Heart left ventricle (tissue), 16 donors: ENCODE data around the gene KLRF2. TPM values are rescaled to one million over a fixed set of nuclear protein-coding genes. Genes with fewer than 3 reads are reported as not detected.

ENCODE experiments used
- ATAC-seq, 4 donors: fragments of 200-7000 bp; cut with Tn5 transposase; one replicate each; pipeline ENCODE4 v1.9.1; 2020 to 2022; ENCODE audit warnings: moderate library complexity in 4 of 4, mild to moderate bottlenecking in 3 of 4, moderate number of reproducible peaks in 1 of 4
- DNase-seq, 5 donors: peaks; one replicate each; pipeline ENCODE4 v3.0.0-alpha.2; 2020
- H3K27ac ChIP-seq, 12 donors: fragments of 200-600 bp; sonication (generic) in 4 of 12; one replicate each; pipeline versions ENCODE4 v1.5.0 to v1.8.0; 2016 to 2022; ENCODE audit warnings: mild to moderate bottlenecking in 2 of 12
- H3K27me3 ChIP-seq, 9 donors: fragments of 200-600 bp; sonication (generic) in 2 of 9; one replicate each; pipeline versions ENCODE4 v1.5.1 to v1.8.0; 2016 to 2022; ENCODE audit warnings: mild to moderate bottlenecking in 3 of 9
- H3K36me3 ChIP-seq, 9 donors: fragments of 200-600 bp; sonication (generic) in 2 of 9; one replicate each; pipeline versions ENCODE4 v1.5.0 to v1.8.0; 2018 to 2022; ENCODE audit warnings: mild to moderate bottlenecking in 2 of 9
- H3K4me1 ChIP-seq, 12 donors: fragments of 200-600 bp; sonication (generic) in 4 of 12; one replicate each; pipeline versions ENCODE4 v1.5.0 to v1.8.0; 2016 to 2022; ENCODE audit warnings: mild to moderate bottlenecking in 3 of 12
- H3K4me3 ChIP-seq, 12 donors: fragments of 200-600 bp; sonication (generic) in 4 of 12; one replicate each; pipeline versions ENCODE4 v1.5.0 to v1.8.0; 2017 to 2022; ENCODE audit warnings: mild to moderate bottlenecking in 9 of 12, moderate library complexity in 4 of 12
- H3K9me3 ChIP-seq, 12 donors: fragments of 200-600 bp; sonication (generic) in 4 of 12; one replicate each; pipeline versions ENCODE4 v1.5.0 to v1.8.0; 2016 to 2022; ENCODE audit warnings: mild to moderate bottlenecking in 1 of 12
- POLR2A ChIP-seq, 2 donors: fragments of 450-650 bp; IDR thresholded peaks; one replicate each; pipeline ENCODE4 v1.6.1; 2017; ENCODE audit warnings: antibody characterized with exemption in 2 of 2, mild to moderate bottlenecking in 2 of 2, moderate library complexity in 2 of 2
- WGBS, 4 donors: extraction: QIAGEN DNeasy Blood & Tissue Kit in 2 of 4; methylation state at CpG; one replicate each; pipeline versions ENCODE4 v1.1.5 to v1.1.7; 2013 to 2018; 5-methylcytosine and 5-hydroxymethylcytosine counted together
- intact Hi-C, 10 donors: fragments of 100-400 bp; cut with DNase I; formaldehyde crosslinking; loops; one replicate each; pipeline versions ENCODE4 v1.11.1 to v1.14.2; 2022
- polyA plus RNA-seq, 2 donors: library from polyadenylated mRNA; stranded (reverse); fragments of 200-250 nt; gene quantifications; one replicate each; pipeline ENCODE4 v1.2.3, GENCODE V29; 2013
- total RNA-seq, 9 donors: library from RNA; depleted of rRNA in 2 of 9; stranded (reverse); fragments of >200 nt in 2 of 9; fragmentation: NEBNext Ultra II Directional in 3 of 9; extraction: Animal tissue kit (Norgen Biotek cat#: 25700) in 3 of 9; gene quantifications; one replicate each; pipeline versions ENCODE4 v1.1.0 to v1.2.4, GENCODE V29; 2016 to 2023
- TF ChIP-seq, protein P1 (sequence below), 12 donors: fragments of 200-600 bp; sonication (generic) in 4 of 12; IDR thresholded peaks; one replicate each; pipeline versions ENCODE4 v1.5.0 to v1.8.0; 2018 to 2022; ENCODE audit warnings: antibody characterized with exemption in 12 of 12, mild to moderate bottlenecking in 5 of 12
- donor health status: ischemic (EF 13 %, LVEDD 7.1; RV severe dilation, severe dysfunction).
- donor health status: healthy with polysubstance abuse.
- donor health status: DM: no; HTN: yes; CAD: no.
- donor health status: DM: no; HTN: no; CAD: no.
- donor health status: ischemic (EF 25% LVEDD 6.9; RV normal size, moderate dysfunction).
- donor health status: ischemic (EF 25% LVEDD 5.7; RV mildly dilated, moderate dysfunction).
- donor health status: healthy.
- donor health status: DM: yes; HTN: yes; CAD: no.
- donor health status: ischemic (EF 35%, LVEDD 5.7; RV mildly dilated, moderate dysfunction).
- donor health status: nonischemic (EF 11% LVEDD 7.7; RV severe dilation, severe dysfunction).
- donor health status: DM: yes; HTN: yes; CAD: no.
- donor health status: PGD.
- donor health status: ischemic (EF 29% LVEDD 5.4; RV normal size, mild dysfunction).
- donor health status: nonischemic (EF 23%, LVEDD 6.1; RV moderate dilation, normal function).

Gene KLRF2
- total and polyA plus RNA-seq, 11 donors = not detected

DNA sequence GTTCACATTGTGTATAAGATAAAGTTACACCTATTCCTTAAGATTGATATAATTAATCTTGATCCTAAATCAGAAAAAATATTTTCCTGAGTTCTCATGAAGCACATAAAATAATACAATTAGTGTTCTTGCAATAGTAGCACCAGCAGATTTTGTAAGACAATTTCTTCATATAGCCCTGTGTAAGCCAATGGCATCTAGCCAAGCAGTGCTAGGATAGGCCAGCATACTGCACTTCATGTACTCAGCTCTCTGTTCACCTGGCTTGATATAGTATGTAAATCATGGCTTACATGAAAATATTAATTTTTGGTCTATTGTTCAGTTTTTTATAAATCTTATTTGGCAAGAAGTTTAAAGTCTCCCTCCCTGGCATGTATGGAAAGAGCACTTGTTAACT is 1.9 kb downstream of the KLRF2 start:
- DNase-seq = no peak
- no peaks in the 10 kb centered on the region for H3K36me3 ChIP-seq
- intact Hi-C loops = no loop called here

GRCh38 chr12:9888665-9889273 is 7.5 kb downstream of the KLRF2 start:
- WGBS, 4 donors = 54 to 64% (median 58%) methylated on average over 4 of the region's 4 CpGs
- Histone ChIP-seq H3K4me1 (no peaks in the 10 kb centered on the region), H3K27ac (no peak overlapping the region), H3K4me3 (no peak overlapping the region), H3K27me3 (no peaks in the 10 kb centered on the region), H3K36me3 (no peaks in the 10 kb centered on the region), H3K9me3 (no peaks in the 10 kb centered on the region)
- intact Hi-C loops = no loop called here
- TF ChIP-seq, protein P1, sequence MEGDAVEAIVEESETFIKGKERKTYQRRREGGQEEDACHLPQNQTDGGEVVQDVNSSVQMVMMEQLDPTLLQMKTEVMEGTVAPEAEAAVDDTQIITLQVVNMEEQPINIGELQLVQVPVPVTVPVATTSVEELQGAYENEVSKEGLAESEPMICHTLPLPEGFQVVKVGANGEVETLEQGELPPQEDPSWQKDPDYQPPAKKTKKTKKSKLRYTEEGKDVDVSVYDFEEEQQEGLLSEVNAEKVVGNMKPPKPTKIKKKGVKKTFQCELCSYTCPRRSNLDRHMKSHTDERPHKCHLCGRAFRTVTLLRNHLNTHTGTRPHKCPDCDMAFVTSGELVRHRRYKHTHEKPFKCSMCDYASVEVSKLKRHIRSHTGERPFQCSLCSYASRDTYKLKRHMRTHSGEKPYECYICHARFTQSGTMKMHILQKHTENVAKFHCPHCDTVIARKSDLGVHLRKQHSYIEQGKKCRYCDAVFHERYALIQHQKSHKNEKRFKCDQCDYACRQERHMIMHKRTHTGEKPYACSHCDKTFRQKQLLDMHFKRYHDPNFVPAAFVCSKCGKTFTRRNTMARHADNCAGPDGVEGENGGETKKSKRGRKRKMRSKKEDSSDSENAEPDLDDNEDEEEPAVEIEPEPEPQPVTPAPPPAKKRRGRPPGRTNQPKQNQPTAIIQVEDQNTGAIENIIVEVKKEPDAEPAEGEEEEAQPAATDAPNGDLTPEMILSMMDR (IDR thresholded peaks at IDR 0.05) = no peak
- no peak for TF ChIP-seq POLR2A (IDR thresholded peaks at IDR 0.05)
- DNase-seq (no peak), ATAC-seq (no peak)

More for the DNA sequence above, 1.9 kb downstream of the KLRF2 start:
- no peak for TF ChIP-seq POLR2A (IDR thresholded peaks at IDR 0.05)
- TF ChIP-seq, protein P1 (IDR thresholded peaks at IDR 0.05) = no peak
- Histone ChIP-seq H3K9me3 (no peaks in the 10 kb centered on the region), H3K4me3 (no peak overlapping the region), H3K4me1 (no peaks in the 10 kb centered on the region), H3K27me3 (no peaks in the 10 kb centered on the region), H3K27ac (no peak overlapping the region)
- no peak for ATAC-seq

DNA sequence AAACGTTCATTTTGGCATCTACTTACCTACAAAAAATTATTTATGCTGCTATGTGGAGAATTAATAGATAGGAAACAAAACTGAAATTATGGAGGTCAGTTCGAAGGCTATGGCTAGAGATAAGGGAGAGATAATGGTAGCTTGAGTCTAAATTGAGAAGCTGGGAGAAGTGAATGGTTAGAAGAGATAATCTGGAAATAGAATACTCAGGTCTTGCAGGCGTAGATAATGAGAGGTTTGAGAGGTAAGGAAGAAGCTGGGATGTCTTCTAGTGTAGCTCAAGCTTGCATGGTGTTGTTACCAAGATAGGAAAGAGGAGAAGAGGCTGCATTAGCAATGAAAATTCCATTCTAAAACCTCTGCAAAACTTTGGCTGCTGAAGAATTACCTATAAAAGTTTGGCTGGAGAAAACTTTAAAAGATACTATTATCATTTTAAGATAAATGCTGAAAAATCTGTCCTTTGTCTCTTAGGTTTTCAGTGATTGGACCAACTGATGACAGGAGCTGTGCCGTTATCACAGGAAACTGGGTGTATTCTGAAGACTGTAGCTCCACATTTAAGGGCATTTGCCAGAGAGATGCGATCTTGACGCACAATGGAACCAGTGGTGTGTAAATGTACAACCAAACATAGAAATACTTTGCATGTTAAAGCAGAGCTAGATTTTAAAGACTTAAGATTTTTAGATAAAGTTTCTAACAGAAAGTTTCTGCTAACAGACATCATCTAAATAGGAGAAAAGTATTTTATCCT is 14.1 kb downstream of the KLRF2 start:
- Histone ChIP-seq H3K4me1 (no peaks in the 10 kb centered on the region), H3K27me3 (peaks cover 0 to 5% (median 0%) of the 10 kb centered on the region in 9 donors), H3K36me3 (no peaks in the 10 kb centered on the region), H3K4me3 (no peak overlapping the region), H3K9me3 (no peaks in the 10 kb centered on the region), H3K27ac (no peak overlapping the region)
- TF ChIP-seq POLR2A (IDR thresholded peaks at IDR 0.05) = no peak
- TF ChIP-seq, protein P1 (IDR thresholded peaks at IDR 0.05) = no peak
- DNase-seq = no peak
- no peak for ATAC-seq
- 41 to 47% (median 44%) methylated on average over 6 of the region's 6 CpGs for WGBS, 4 donors
- intact Hi-C loops = no loop called here

DNA sequence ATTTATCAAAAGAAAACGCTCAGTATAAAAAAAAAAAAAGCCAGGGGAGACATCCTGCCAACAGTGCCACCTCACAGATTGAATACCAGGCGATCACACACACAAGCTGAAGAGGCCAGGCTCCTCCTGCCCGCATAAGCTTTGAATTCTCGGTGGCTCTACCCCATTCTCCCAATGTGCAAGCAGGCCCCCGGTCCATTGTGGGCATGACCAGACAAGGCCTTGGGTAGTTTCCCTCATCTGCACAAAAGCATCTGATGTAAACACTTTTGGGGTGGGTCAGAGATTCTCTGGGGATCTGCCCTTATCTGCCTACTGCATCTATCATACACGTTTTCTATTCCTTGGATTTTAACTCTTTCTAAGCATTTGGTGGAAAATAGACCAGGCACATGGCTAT is 16.2 kb downstream of the KLRF2 start:
- DNase-seq (no peak), ATAC-seq (no peak)
- intact Hi-C loops = no loop called here
- 75 to 78% (median 77%) methylated on average over 6 of the region's 6 CpGs for WGBS, 4 donors
- Histone ChIP-seq H3K4me1 (no peaks in the 10 kb centered on the region), H3K27ac (no peak overlapping the region), H3K36me3 (no peaks in the 10 kb centered on the region), H3K9me3 (peaks cover 0 to 11% (median 3%) of the 10 kb centered on the region in 12 donors), H3K4me3 (no peak overlapping the region), H3K27me3 (peaks cover 0 to 5% (median 0%) of the 10 kb centered on the region in 9 donors)
- no peak for TF ChIP-seq POLR2A (IDR thresholded peaks at IDR 0.05)
- TF ChIP-seq, protein P1 (IDR thresholded peaks at IDR 0.05) = no peak
